Prostate gland (tissue), 2 donors: ENCODE results near the gene EIF3D. TPM values are rescaled to one million over a fixed set of nuclear protein-coding genes. Genes with fewer than 3 reads are reported as not detected.

Experiments
- DNase-seq: peaks from one replicate; pipeline ENCODE4 v3.0.0-alpha.2; 2019; ENCODE audit warnings: low spot score
- H3K27ac ChIP-seq, 2 donors: fragments of 200-600 bp; sonication (generic); 2 replicates each; pipeline ENCODE4 v1.5.1; 2017 to 2019
- H3K27me3 ChIP-seq: fragments of 200-600 bp; sonication (generic); replicated peaks from 2 replicates; pipeline ENCODE4 v1.5.1; 2019; ENCODE audit not compliant: insufficient read depth
- H3K36me3 ChIP-seq, 2 donors: fragments of 200-600 bp; sonication (generic); 1 replicate in 1 of 2; 2 replicates in 1 of 2; pipeline versions ENCODE4 v1.5.1 to v1.8.1; 2017 to 2019
- H3K4me1 ChIP-seq: fragments of 200-600 bp; sonication (generic); replicated peaks from 2 replicates; pipeline ENCODE4 v1.5.1; 2019
- H3K4me3 ChIP-seq, 2 donors: fragments of 200-600 bp; sonication (generic); 2 replicates each; pipeline ENCODE4 v1.5.1; 2017 to 2019
- H3K9me3 ChIP-seq: fragments of 200-600 bp; sonication (generic); 2 replicates; pipeline ENCODE4 v1.5.1; 2017
- CTCF ChIP-seq, 4 experiments: fragments of 200-600 bp in 2 of 4; fragments of 450-650 bp in 2 of 4; sonication (generic) in 2 of 4; IDR thresholded peaks; 1 replicate in 3 of 4; 2 replicates in 1 of 4; pipeline ENCODE4 v1.5.1; 2016 to 2019; ENCODE audit warnings: antibody characterized with exemption in 4 of 4, mild to moderate bottlenecking in 2 of 4, moderate library complexity in 2 of 4
- POLR2A ChIP-seq: fragments of 450-650 bp; IDR thresholded peaks from one replicate; pipeline ENCODE4 v1.6.1; 2016; ENCODE audit warnings: antibody characterized with exemption, mild to moderate bottlenecking
- POLR2AphosphoS5 ChIP-seq: sonication (generic); formaldehyde crosslinking; IDR thresholded peaks from one replicate; pipeline ENCODE4 v1.6.1; 2017; ENCODE audit warnings: antibody characterized with exemption
- WGBS: methylation state at CpG from one replicate; pipeline ENCODE4 v1.1.5; 2018; 5-methylcytosine and 5-hydroxymethylcytosine counted together
- intact Hi-C: fragments of 100-400 bp; cut with DNase I; formaldehyde crosslinking; loops from one replicate; pipeline ENCODE4 v1.14.2; 2022
- total RNA-seq, 2 donors: library from RNA; depleted of rRNA; stranded (reverse); fragments of >200 nt; gene quantifications; one replicate each; pipeline ENCODE4 v1.1.0, GENCODE V29; 2016

Gene EIF3D
- total RNA-seq, 2 donors from 2014 or later: 241 to 364 TPM

- no peak overlapping the region for H3K27ac ChIP-seq
- intact Hi-C loops: no loop called here
- no peak overlapping the region for H3K4me3 ChIP-seq
- H3K4me1 ChIP-seq: no peaks in the 10 kb centered on the region
- H3K36me3 ChIP-seq: no peaks in the 10 kb centered on the region
- DNase-seq: no peak
- TF ChIP-seq POLR2AphosphoS5 (no peak), POLR2A (no peak), CTCF (IDR thresholded peaks at IDR 0.05) (no peak)
- WGBS: 79% methylated on average over 3 of the region's 3 CpGs
- H3K27me3 ChIP-seq: peaks cover 6% of the 10 kb centered on the region
- H3K9me3 ChIP-seq: no peaks in the 10 kb centered on the region
Observed at GRCh38 chr22:36563001-36563400, 34.0 kb upstream of the EIF3D start.

GRCh38 chr22:36562261-36562835 lies 33.4 kb upstream of the EIF3D start:
- H3K27me3 ChIP-seq: peaks cover 6% of the 10 kb centered on the region
- no peaks in the 10 kb centered on the region for H3K9me3 ChIP-seq
- H3K36me3 ChIP-seq: no peaks in the 10 kb centered on the region
- H3K4me3 ChIP-seq: no peak overlapping the region
- H3K4me1 ChIP-seq: no peaks in the 10 kb centered on the region
- H3K27ac ChIP-seq: no peak overlapping the region
- WGBS: 82% methylated on average over 11 of the region's 11 CpGs
- DNase-seq: no peak
- intact Hi-C loops: no loop called here
- TF ChIP-seq CTCF (IDR thresholded peaks at IDR 0.05) (no peak), POLR2A (no peak), POLR2AphosphoS5 (no peak)

- no peak for DNase-seq
- H3K4me1 ChIP-seq: no peaks in the 10 kb centered on the region
- H3K4me3 ChIP-seq: no peak overlapping the region
- H3K27me3 ChIP-seq: peaks cover 3% of the 10 kb centered on the region
- no peaks in the 10 kb centered on the region for H3K9me3 ChIP-seq
- no peak overlapping the region for H3K27ac ChIP-seq
- intact Hi-C loops: no loop called here
- TF ChIP-seq CTCF (IDR thresholded peaks at IDR 0.05) (no peak), POLR2A (no peak), POLR2AphosphoS5 (no peak)
- no peaks in the 10 kb centered on the region for H3K36me3 ChIP-seq
- 63% methylated on average over 6 of the region's 6 CpGs for WGBS
Observed at GRCh38 chr22:36561291-36561811, 32.4 kb upstream of the EIF3D start.

GRCh38 chr22:36560001-36560400 lies 31.0 kb upstream of the EIF3D start:
- no peaks in the 10 kb centered on the region for H3K36me3 ChIP-seq
- H3K4me3 ChIP-seq: no peak overlapping the region
- 100% methylated on average over 3 of the region's 3 CpGs for WGBS
- peaks cover 3% of the 10 kb centered on the region for H3K27me3 ChIP-seq
- H3K4me1 ChIP-seq: no peaks in the 10 kb centered on the region
- TF ChIP-seq CTCF (IDR thresholded peaks at IDR 0.05) (no peak), POLR2AphosphoS5 (no peak), POLR2A (no peak)
- H3K27ac ChIP-seq: no peak overlapping the region
- intact Hi-C loops: no loop called here
- no peak for DNase-seq
- H3K9me3 ChIP-seq: no peaks in the 10 kb centered on the region

- no peaks in the 10 kb centered on the region for H3K9me3 ChIP-seq
- H3K4me3 ChIP-seq: no peak overlapping the region
- no peak for TF ChIP-seq POLR2AphosphoS5
- no peak for TF ChIP-seq POLR2A
- no peak for TF ChIP-seq CTCF (IDR thresholded peaks at IDR 0.05)
- WGBS: 68% methylated on average over 5 of the region's 5 CpGs
- no peaks in the 10 kb centered on the region for H3K27me3 ChIP-seq
- DNase-seq: no peak
- H3K4me1 ChIP-seq: no peaks in the 10 kb centered on the region
- no peaks in the 10 kb centered on the region for H3K36me3 ChIP-seq
- no peak overlapping the region for H3K27ac ChIP-seq
- intact Hi-C loops: no loop called here
Observed at GRCh38 chr22:36554098-36554497, 25.1 kb upstream of the EIF3D start.
